ENCODE data around the gene TRMT1.

GRCh38 chr19:13057744-13058143, 58.8 kb downstream of the TRMT1 start:
- TF ChIP-seq EZH2phosphoT487 (IDR thresholded peaks at IDR 0.05; ENCODE audit: borderline replicate concordance), result no peak
- TF ChIP-seq CTCF (conservative IDR thresholded peaks at IDR 0.05; ENCODE audit: low read length), result no peak
